ENCODE data around the gene PHLDB2.

DNA sequence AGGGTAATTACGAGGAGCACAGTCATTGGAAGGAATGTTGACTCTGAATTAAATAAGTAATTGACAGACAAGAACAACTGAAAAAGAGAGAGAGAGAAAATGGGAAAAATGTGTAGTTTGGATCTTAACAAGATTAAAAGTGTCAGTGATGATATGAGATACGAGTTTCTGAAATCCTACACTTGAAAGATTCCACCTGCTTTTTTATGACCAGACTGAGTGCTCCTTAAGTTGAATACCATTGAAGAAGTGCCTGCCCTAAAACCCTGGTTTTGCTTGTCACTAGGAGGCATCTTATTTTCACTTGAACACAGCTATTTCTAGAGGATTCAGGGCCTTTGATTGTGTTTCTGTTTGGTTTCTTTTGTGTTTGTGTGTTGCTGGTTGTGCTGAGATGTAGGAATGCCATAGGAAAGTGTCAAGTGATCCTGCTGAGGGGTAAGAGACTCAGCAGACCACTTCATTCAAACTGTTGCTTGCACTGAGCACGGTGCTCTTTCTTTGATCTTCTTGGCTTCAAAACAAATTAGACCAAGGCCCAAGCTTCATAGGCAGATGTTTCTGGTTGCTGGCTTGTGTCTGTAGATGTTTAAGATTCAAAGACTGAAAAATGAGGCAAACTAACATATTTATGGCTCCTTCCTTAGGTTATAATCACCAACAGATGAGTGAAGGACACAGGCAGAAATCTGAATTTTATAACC lies 102.5 kb downstream of the PHLDB2 start:
- no peak for TF ChIP-seq ZNF274 (IDR thresholded peaks at IDR 0.05; ENCODE audit: low read depth, low read length)
- TF ChIP-seq YY1 (IDR thresholded peaks at IDR 0.05; ENCODE audit: insufficient read depth, insufficient read length): no peak
